Neural crest cell (in vitro differentiated cells): ENCODE data around the gene TUT1. TPM values are rescaled to one million over a fixed set of nuclear protein-coding genes. Genes with fewer than 3 reads are reported as not detected.

Experiments
- DNase-seq: peaks from one replicate; pipeline ENCODE4 v3.0.0; 2021; ENCODE audit warnings: low read depth, mixed read lengths, low spot score
- H3K27ac Mint-ChIP-seq: one replicate; pipeline ENCODE4 v1.8.0; 2021; ENCODE audit warnings: mild to moderate bottlenecking, mixed read lengths; ENCODE audit not compliant: unreplicated experiment
- H3K27me3 Mint-ChIP-seq: 2 replicates; pipeline ENCODE4 v1.8.0; 2021; ENCODE audit warnings: low read depth, mild to moderate bottlenecking, mixed read lengths
- H3K36me3 Mint-ChIP-seq: 2 replicates; pipeline ENCODE4 v1.8.0; 2021; ENCODE audit warnings: low read depth, mild to moderate bottlenecking, mixed read lengths
- H3K4me1 Mint-ChIP-seq: 2 replicates; pipeline ENCODE4 v1.8.0; 2021; ENCODE audit warnings: mixed read lengths
- H3K4me3 Mint-ChIP-seq: one replicate; pipeline ENCODE4 v1.8.0; 2021; ENCODE audit warnings: mild to moderate bottlenecking, mixed read lengths
- H3K9me3 Mint-ChIP-seq: 2 replicates; pipeline ENCODE4 v1.8.0; 2021; ENCODE audit warnings: mixed read lengths
- total RNA-seq: library from RNA; stranded (reverse); gene quantifications from 2 replicates; pipeline ENCODE4 v1.2.1, GENCODE V29; 2021
- TF ChIP-seq, protein P1 (sequence below): fragments of 200-600 bp; sonication (generic); conservative IDR thresholded peaks from 2 replicates; pipeline ENCODE4 v1.5.0; 2021; ENCODE audit warnings: antibody characterized with exemption, mild to moderate bottlenecking

The TUT1 gene
- total RNA-seq, 1 donor from 2014 or later: 20.7 TPM

- peak; percentile 75 for DNase-seq
- H3K4me3 Mint-ChIP-seq: peak overlapping the region; percentile 94
- peaks cover 47% of the 10 kb centered on the region for H3K4me1 Mint-ChIP-seq
- peaks cover 23% of the 10 kb centered on the region for H3K27me3 Mint-ChIP-seq
- TF ChIP-seq, protein P1, sequence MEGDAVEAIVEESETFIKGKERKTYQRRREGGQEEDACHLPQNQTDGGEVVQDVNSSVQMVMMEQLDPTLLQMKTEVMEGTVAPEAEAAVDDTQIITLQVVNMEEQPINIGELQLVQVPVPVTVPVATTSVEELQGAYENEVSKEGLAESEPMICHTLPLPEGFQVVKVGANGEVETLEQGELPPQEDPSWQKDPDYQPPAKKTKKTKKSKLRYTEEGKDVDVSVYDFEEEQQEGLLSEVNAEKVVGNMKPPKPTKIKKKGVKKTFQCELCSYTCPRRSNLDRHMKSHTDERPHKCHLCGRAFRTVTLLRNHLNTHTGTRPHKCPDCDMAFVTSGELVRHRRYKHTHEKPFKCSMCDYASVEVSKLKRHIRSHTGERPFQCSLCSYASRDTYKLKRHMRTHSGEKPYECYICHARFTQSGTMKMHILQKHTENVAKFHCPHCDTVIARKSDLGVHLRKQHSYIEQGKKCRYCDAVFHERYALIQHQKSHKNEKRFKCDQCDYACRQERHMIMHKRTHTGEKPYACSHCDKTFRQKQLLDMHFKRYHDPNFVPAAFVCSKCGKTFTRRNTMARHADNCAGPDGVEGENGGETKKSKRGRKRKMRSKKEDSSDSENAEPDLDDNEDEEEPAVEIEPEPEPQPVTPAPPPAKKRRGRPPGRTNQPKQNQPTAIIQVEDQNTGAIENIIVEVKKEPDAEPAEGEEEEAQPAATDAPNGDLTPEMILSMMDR: no peak
- H3K27ac Mint-ChIP-seq: peak overlapping the region; percentile 22
- H3K36me3 Mint-ChIP-seq: peaks cover 45% of the 10 kb centered on the region
- H3K9me3 Mint-ChIP-seq: no peaks in the 10 kb centered on the region
These were observed 7.9 kb upstream of the TUT1 start for GRCh38 chr11:62599069-62599696.

DNA sequence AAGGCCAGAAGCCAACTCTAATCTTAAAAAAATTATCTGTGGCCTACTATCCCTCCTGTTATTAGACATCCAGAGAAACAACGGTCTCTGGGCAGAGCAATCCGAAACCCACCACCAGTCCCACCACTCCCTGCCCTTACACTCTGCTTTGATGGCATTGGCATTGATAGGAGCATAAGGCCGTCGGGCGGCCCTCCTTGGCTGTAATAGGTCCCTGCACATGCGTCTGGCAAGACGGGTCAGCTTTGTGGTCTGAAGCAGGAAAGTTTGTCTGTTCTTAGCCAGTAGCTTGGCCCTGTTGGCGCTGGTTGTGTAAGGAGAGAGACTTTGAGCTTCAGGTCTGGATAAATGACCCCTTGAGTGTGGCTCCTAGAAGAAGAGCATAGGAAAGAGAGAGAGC lies 3.8 kb upstream of the TUT1 start:
- TF ChIP-seq, protein P1: no peak
- no peak overlapping the region for H3K27ac Mint-ChIP-seq
- peaks cover 35% of the 10 kb centered on the region for H3K36me3 Mint-ChIP-seq

GRCh38 chr11:62593434-62594044 lies 2.2 kb upstream of the TUT1 start:
- peak overlapping the region; percentile 38 for H3K27ac Mint-ChIP-seq
- H3K36me3 Mint-ChIP-seq: peaks cover 22% of the 10 kb centered on the region

More for the DNA sequence above, 3.8 kb upstream of the TUT1 start:
- no peak for DNase-seq
- Mint-ChIP-seq H3K9me3 (no peaks in the 10 kb centered on the region), H3K4me1 (peaks cover 53% of the 10 kb centered on the region), H3K27me3 (peaks cover 3% of the 10 kb centered on the region), H3K4me3 (peak overlapping the region; percentile 87)

DNA sequence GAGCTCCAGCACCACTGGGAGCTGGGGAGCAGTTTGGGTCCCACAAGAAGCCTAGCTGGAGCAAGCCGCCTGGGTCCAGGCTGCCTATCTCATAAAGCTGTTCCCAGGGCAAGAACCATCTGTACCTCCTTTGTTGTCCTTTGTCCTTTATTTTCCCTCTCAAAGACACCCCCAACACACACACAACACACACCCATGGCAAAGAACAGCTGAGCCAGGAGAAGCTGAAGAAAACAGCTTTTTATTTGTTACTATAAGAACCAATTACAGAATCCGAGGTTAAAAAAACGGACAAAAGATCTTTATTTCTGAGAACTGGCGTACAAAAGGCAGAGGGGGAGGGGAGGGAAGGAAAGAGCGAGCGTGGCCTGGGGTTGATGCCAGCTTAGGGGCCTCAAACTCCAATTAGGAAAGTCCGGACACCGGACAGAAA lies 1.7 kb upstream of the TUT1 start:
- DNase-seq: no peak
- Mint-ChIP-seq H3K27me3 (no peaks in the 10 kb centered on the region), H3K4me3 (peak overlapping the region; percentile 48), H3K27ac (peak overlapping the region; percentile 75), H3K4me1 (peaks cover 37% of the 10 kb centered on the region), H3K9me3 (no peaks in the 10 kb centered on the region), H3K36me3 (peaks cover 20% of the 10 kb centered on the region)
- TF ChIP-seq, protein P1: no peak

More at GRCh38 chr11:62593434-62594044, 2.2 kb upstream of the TUT1 start:
- Mint-ChIP-seq H3K4me3 (peak overlapping the region; percentile 87), H3K27me3 (no peaks in the 10 kb centered on the region), H3K4me1 (peaks cover 37% of the 10 kb centered on the region), H3K9me3 (no peaks in the 10 kb centered on the region)
- DNase-seq: peak; percentile 69
- TF ChIP-seq, protein P1: peak; percentile 71

DNA sequence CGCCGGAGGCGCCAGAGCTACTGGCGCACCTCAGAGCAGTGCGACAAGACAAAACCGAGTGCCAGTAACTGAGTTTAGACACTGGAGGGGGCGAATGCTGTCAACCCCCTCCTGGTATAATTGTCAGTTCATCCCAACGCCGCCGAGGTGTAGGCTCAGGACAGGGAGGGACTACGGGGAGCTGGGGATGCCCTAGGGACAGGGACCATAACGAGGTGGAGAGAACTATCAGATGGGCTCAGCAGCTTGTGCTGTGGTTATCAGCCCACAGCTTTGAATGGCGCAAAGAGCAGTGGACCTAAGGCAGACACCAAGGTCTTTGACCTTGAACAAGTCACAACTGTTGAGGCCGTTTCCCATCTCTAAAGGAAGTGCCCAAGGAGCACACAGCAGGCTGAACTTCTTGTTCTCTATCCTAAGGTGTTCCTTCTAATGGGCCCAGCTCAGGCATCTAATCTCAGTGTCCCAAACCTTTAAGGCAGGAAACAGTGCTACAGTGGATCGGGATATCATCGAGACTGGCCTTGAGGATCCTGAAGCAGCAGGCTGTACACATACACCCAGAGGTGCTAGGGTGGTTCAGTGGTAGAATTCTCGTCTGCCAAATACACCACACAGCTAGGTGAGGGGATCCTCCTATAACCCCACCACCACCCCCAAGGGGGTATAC lies 958 bp upstream of the TUT1 start:
- Mint-ChIP-seq H3K36me3 (peaks cover 15% of the 10 kb centered on the region), H3K27ac (peak overlapping the region; percentile 98), H3K4me3 (peak overlapping the region; percentile 92), H3K9me3 (no peaks in the 10 kb centered on the region), H3K4me1 (peaks cover 32% of the 10 kb centered on the region), H3K27me3 (no peaks in the 10 kb centered on the region)
- TF ChIP-seq, protein P1: no peak
- no peak for DNase-seq
